Dermis microvascular lymphatic vessel endothelial cell (primary cell): ENCODE results near the gene DCAF4L1. TPM values are rescaled to one million over a fixed set of nuclear protein-coding genes. Genes with fewer than 3 reads are reported as not detected.

Experiments used
- DNase-seq, 2 donors: peaks; one replicate each; pipeline versions ENCODE4 v3.0.0 to v3.0.0-alpha.2; 2010; ENCODE audit warnings: low read depth in 2 of 2
- total RNA-seq: library from RNA; depleted of rRNA; stranded (reverse); fragments of >200 nt; gene quantifications from 2 replicates; pipeline ENCODE4 v1.2.1, GENCODE V29; 2014

The DCAF4L1 gene
- total RNA-seq, 1 donor from 2014 or later, result 0.13 TPM

GRCh38 chr4:41990365-41991111 is 9.0 kb downstream of the DCAF4L1 start, which contains the start of gene SLC30A9:
Gene SLC30A9 (plus strand): TSS chr4:41990530. CDS start chr4:41990652, 122 bp downstream.
- DNase-seq, result peak; percentile 93 to 96

- peak in 1 of 2 donors; percentile 7 for DNase-seq
Measured at GRCh38 chr4:41991916-41992767, 10.6 kb downstream of the DCAF4L1 start.

DNA sequence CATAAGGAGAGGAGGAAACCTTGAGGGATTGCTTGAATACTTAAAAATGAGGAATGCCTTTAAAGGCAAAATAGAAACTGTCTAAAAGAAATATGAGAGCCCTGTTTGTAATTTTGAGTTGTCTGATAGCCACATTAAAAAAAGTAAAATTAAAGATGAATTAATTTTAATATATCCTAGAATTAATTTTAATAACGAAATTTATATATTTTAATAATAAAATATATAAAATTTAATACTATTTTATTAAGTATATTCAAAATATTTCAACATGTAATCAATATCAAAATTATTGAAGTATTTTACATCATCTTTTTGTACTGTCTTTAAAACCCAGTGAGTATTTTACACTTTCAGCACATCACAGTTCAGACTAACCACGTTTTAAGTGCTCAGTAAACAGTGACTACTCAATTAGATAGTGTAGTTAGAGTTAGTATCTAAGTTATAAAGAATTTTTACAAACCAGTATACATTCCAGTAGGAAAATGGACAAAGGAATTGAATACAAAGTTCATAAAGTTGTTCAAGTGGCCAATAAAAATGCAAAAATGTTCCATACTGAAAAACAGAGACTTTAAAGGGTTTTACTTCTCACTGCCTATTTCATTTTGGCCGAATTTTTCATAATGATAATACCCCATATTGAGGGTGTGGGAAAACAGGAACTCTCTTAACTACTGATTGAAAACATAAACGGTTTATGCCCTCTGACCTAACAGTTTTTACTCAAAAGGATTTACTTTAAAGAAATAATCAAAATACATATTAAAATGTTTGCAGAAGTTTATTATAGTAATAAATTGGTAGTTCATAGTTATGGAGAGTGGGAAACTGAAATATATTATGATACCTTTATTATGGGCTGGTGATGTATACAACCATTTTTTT is 11.7 kb downstream of the DCAF4L1 start:
- no peak for DNase-seq

GRCh38 chr4:41994461-41994985 is 13.0 kb downstream of the DCAF4L1 start:
- DNase-seq, result no peak

DNA sequence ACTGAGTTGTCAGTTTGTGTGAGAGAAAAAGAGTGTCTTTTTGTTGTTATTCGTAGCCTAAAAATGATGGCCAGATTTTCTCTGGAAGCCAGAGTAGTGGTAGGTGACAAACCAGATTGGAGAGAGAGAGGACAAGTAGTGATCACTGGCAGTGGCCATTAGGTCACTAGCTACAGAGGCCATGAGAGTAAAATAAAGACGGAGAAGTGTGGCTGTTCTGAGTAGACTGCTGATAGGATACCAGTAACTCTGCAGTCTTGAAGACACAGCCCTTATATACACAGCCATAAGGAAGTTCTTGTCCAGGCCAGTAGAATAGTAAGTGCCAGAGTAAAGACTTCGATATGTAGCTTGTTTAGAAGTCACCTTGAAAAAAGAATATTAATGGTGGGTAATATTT is 16.5 kb downstream of the DCAF4L1 start:
- no peak for DNase-seq

GRCh38 chr4:41999321-41999720 is 17.8 kb downstream of the DCAF4L1 start:
- DNase-seq, result no peak

DNA sequence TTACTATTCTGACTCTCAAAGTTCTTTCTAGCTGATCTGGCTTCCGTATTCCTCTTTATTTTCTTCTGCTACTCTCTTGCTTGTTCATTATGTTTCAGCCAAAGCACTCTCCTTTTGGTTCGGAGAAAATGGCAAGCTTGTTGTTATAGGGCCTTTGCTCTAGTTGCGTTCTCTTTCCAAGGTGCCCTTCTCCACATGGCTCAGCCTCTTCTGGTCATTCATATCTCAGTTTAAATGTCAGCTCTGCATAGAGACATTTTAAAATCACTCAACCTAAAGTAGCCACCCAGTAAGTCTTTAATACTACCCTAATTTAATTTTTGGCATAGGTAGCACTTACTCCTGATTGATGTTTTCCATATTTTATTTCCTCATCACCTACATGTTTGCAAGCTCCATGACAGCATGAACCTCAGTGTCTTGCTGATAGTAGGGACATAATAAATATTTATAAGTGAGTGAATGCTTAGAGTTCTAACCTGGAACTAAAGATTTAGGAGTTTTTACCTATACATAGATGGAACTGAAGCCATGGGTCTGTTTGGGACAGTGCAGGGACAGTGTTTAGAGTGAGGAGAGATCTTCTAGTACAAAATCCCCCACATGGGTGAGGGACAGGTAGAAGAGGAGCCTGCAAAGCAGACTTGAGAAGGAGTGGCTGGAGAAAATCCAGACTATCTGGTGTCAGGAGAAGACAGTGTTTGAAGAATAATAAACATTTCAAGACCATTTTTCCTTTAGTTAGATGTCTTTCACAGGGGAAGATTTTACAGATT is 26.6 kb downstream of the DCAF4L1 start:
- DNase-seq, result no peak

DNA sequence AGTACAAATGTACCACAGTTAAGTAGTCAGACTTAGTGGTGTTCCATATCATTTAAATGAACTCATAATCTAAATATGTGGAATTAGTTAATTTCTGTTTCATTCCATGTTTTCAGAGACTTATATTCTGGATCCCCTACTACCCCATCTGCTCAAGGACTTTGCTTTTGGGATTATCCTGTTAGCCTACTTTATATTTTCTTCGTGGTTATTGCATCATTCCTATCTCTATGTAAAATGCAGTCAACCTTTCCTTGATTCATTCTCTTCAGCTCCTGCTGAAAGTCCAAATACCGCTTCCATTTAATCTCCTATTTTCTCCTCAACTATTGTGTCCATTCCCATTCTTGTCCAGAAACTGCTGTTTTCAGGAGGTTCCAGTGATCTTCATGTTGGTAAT is 33.9 kb downstream of the DCAF4L1 start:
- DNase-seq, result no peak

- no peak for DNase-seq
Measured at GRCh38 chr4:42018451-42018850, 36.9 kb downstream of the DCAF4L1 start.

Other genes with a start within 250 kb of the DCAF4L1 start
- not detected in 2 replicates for gene PHOX2B, start 233.0 kb upstream of the DCAF4L1 start, total RNA-seq
- 36.5 and 49.9 TPM in 2 replicates for gene TMEM33, start 46.3 kb upstream of the DCAF4L1 start, total RNA-seq
- gene SLC30A9, start 8.8 kb downstream of the DCAF4L1 start, total RNA-seq, result 36.3 and 44.1 TPM in 2 replicates
- under 0.01 TPM in 2 replicates for gene BEND4, start 170.9 kb downstream of the DCAF4L1 start, total RNA-seq